ENCODE data around the gene DCAF8.

- TF ChIP-seq CTCF (conservative IDR thresholded peaks at IDR 0.05; ENCODE audit: low read length) (no peak), EZH2phosphoT487 (IDR thresholded peaks at IDR 0.05; ENCODE audit: borderline replicate concordance) (no peak)
Measured at GRCh38 chr1:160168609-160169369, 93.6 kb downstream of the DCAF8 start.

Measured in Loucy (cell line).